A549 (cell line): ENCODE results near the gene ICOS.

Source experiments
- BHLHE40 ChIP-seq: IDR thresholded peaks from 2 replicates; pipeline ENCODE4 v1.6.1; 2012; ENCODE audit warnings: low read depth, low read length, inconsistent platforms
- CTCF ChIP-seq: fragments of >200 bp; sonication (Bioruptor Twin); formaldehyde crosslinking; IDR thresholded peaks from 3 replicates; pipeline ENCODE4 v1.5.1; 2016
- EHMT2 ChIP-seq: fragments of 200-600 bp; sonication (generic); IDR thresholded peaks from 2 replicates; pipeline ENCODE4 v1.6.1; 2016; ENCODE audit warnings: antibody characterized with exemption, low read depth, mild to moderate bottlenecking, moderate library complexity
- EP300 ChIP-seq, 2 experiments: fragments of >200 bp; sonication (Bioruptor Twin); formaldehyde crosslinking; IDR thresholded peaks; 2 replicates in 1 of 2; 3 replicates in 1 of 2; pipeline ENCODE4 v1.6.1; 2016 to 2017
- MAX ChIP-seq: IDR thresholded peaks from 2 replicates; pipeline ENCODE4 v1.6.1; 2012
- MYC ChIP-seq: IDR thresholded peaks from 2 replicates; pipeline ENCODE4 v1.6.1; 2012; ENCODE audit warnings: mild to moderate bottlenecking, inconsistent platforms, low read length, improper control_type of control experiment, borderline replicate concordance
- POLR2A ChIP-seq: IDR thresholded peaks from 2 replicates; pipeline ENCODE4 v1.6.1; 2012; ENCODE audit warnings: mild to moderate bottlenecking, low read length
- REST ChIP-seq: fragments of 200-600 bp; sonication (generic); IDR thresholded peaks from 2 replicates; pipeline ENCODE4 v1.6.1; 2016; ENCODE audit warnings: antibody characterized with exemption, mild to moderate bottlenecking, moderate library complexity
- RFX5 ChIP-seq: fragments of 450-650 bp; IDR thresholded peaks from 2 replicates; pipeline ENCODE4 v1.7.1; 2014; ENCODE audit warnings: antibody characterized with exemption, mild to moderate bottlenecking, moderate library complexity
- USF2 ChIP-seq: fragments of 450-650 bp; IDR thresholded peaks from 2 replicates; pipeline ENCODE4 v1.6.1; 2014; ENCODE audit warnings: antibody characterized with exemption

GRCh38 chr2:203890733-203891132, 45.8 kb upstream of the ICOS start:
- no peak for TF ChIP-seq RFX5
- TF ChIP-seq CTCF, result no peak
- no peak for TF ChIP-seq REST
- no peak for TF ChIP-seq POLR2A
- no peak for TF ChIP-seq MYC
- no peak for TF ChIP-seq MAX
- TF ChIP-seq USF2, result no peak
- TF ChIP-seq EHMT2, result no peak
- TF ChIP-seq EP300 (IDR thresholded peaks at IDR 0.05), result no peak
- TF ChIP-seq BHLHE40, result no peak
